ENCODE results near the gene CTBS.

DNA sequence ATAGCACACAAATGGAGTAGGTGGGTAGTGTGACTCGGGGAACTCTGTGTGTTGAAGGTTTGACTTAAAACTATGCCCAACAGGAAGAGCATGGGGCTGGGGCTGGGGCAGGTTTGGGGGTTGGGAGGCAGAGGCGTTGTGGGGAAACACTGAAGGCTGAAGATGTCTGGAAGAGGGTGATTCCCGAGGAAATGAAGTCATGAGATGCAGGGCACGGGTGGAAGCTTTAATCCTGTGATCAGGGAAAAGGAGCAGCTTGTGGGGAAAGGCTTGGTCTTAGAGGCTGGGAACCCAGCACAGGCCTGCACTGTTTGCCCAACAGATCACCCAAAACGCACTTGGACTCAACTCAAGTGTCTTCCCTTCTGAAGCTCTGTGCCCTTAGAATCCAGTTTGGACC, 26.6 kb upstream of the CTBS start:
- TF ChIP-seq YY1 (IDR thresholded peaks at IDR 0.05; ENCODE audit: insufficient read depth, insufficient replicate concordance, low read depth, low read length), result no peak
- no peak for TF ChIP-seq EZH2 (conservative IDR thresholded peaks at IDR 0.05; ENCODE audit: low read depth, low read length)
- TF ChIP-seq, protein P1, sequence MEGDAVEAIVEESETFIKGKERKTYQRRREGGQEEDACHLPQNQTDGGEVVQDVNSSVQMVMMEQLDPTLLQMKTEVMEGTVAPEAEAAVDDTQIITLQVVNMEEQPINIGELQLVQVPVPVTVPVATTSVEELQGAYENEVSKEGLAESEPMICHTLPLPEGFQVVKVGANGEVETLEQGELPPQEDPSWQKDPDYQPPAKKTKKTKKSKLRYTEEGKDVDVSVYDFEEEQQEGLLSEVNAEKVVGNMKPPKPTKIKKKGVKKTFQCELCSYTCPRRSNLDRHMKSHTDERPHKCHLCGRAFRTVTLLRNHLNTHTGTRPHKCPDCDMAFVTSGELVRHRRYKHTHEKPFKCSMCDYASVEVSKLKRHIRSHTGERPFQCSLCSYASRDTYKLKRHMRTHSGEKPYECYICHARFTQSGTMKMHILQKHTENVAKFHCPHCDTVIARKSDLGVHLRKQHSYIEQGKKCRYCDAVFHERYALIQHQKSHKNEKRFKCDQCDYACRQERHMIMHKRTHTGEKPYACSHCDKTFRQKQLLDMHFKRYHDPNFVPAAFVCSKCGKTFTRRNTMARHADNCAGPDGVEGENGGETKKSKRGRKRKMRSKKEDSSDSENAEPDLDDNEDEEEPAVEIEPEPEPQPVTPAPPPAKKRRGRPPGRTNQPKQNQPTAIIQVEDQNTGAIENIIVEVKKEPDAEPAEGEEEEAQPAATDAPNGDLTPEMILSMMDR (CRISPR knock-in tag; IDR thresholded peaks at IDR 0.05), result no peak
- no peak for TF ChIP-seq CBFB (CRISPR knock-in tag; IDR thresholded peaks at IDR 0.05)
- no peak for TF ChIP-seq RELA (CRISPR knock-in tag; IDR thresholded peaks at IDR 0.05)
- no peak for TF ChIP-seq GTF3A (CRISPR knock-in tag; conservative IDR thresholded peaks at IDR 0.05)
- TF ChIP-seq, protein P2, sequence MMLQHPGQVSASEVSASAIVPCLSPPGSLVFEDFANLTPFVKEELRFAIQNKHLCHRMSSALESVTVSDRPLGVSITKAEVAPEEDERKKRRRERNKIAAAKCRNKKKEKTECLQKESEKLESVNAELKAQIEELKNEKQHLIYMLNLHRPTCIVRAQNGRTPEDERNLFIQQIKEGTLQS (CRISPR knock-in tag; IDR thresholded peaks at IDR 0.05), result no peak
- TF ChIP-seq ATAD3A (CRISPR knock-in tag; IDR thresholded peaks at IDR 0.05), result no peak
- no peak for TF ChIP-seq POLR2A (IDR thresholded peaks at IDR 0.05; ENCODE audit: insufficient read depth in 1 of 2, low read depth in 2 of 2, low read length in 2 of 2)
- TF ChIP-seq ZBTB3 (CRISPR knock-in tag; IDR thresholded peaks at IDR 0.05; ENCODE audit: borderline replicate concordance, low read depth), result no peak
- TF ChIP-seq SP1 (IDR thresholded peaks at IDR 0.05), result no peak
- no peak for TF ChIP-seq SP1 (CRISPR knock-in tag; IDR thresholded peaks at IDR 0.05)
- no peak for TF ChIP-seq ZZZ3 (CRISPR knock-in tag; IDR thresholded peaks at IDR 0.05; ENCODE audit: borderline replicate concordance)

Data from HepG2 (cell line).